Ovary (tissue), 9 donors: Measurements from ENCODE around the gene PAK6. TPM values are rescaled to one million over a fixed set of nuclear protein-coding genes. Genes with fewer than 3 reads are reported as not detected.

Experiments
- DNase-seq, 5 donors: peaks; one replicate each; pipeline ENCODE4 v3.0.0-alpha.2; 2019 to 2020
- H3K27ac ChIP-seq, 2 donors: fragments of 200-600 bp; one replicate each; pipeline versions ENCODE4 v1.5.1 to v1.8.0; 2019 to 2022
- H3K27me3 ChIP-seq: fragments of 200-600 bp; one replicate; pipeline ENCODE4 v1.8.0; 2022
- H3K36me3 ChIP-seq: fragments of 200-600 bp; sonication (generic); one replicate; pipeline ENCODE4 v1.5.1; 2019
- H3K4me1 ChIP-seq: one replicate; pipeline ENCODE4 v1.8.1; 2013; ENCODE audit warnings: mild to moderate bottlenecking, moderate library complexity; ENCODE audit not compliant: insufficient read depth
- H3K4me3 ChIP-seq: fragments of 200-600 bp; sonication (generic); one replicate; pipeline ENCODE4 v1.5.1; 2017
- H3K9me3 ChIP-seq, 2 donors: fragments of 200-600 bp in 1 of 2; sonication (generic) in 1 of 2; one replicate each; pipeline versions ENCODE4 v1.5.1 to v1.8.1; 2013 to 2019; ENCODE audit warnings: mild to moderate bottlenecking in 1 of 2, moderate library complexity in 1 of 2
- CTCF ChIP-seq, 3 donors: fragments of 450-650 bp in 2 of 3; fragments of 200-600 bp in 1 of 3; IDR thresholded peaks; one replicate each; pipeline versions ENCODE4 v1.5.1 to v1.8.0; 2016 to 2022; ENCODE audit warnings: antibody characterized with exemption in 3 of 3, mild to moderate bottlenecking in 1 of 3
- EP300 ChIP-seq: sonication (generic); formaldehyde crosslinking; IDR thresholded peaks from one replicate; pipeline ENCODE4 v1.6.1; 2017; ENCODE audit warnings: antibody characterized with exemption
- POLR2A ChIP-seq: fragments of 450-650 bp; IDR thresholded peaks from one replicate; pipeline ENCODE4 v1.6.1; 2017; ENCODE audit warnings: antibody characterized with exemption, mild to moderate bottlenecking, moderate library complexity
- WGBS, 3 donors: extraction: QIAGEN DNeasy Blood & Tissue Kit in 1 of 3; methylation state at CpG; one replicate each; pipeline versions ENCODE4 v1.1.5 to v1.1.7; 2013 to 2017; 5-methylcytosine and 5-hydroxymethylcytosine counted together
- intact Hi-C, 4 donors: fragments of 100-400 bp; cut with DNase I; formaldehyde crosslinking; loops; one replicate each; pipeline versions ENCODE4 v1.11.0 to v1.15.1; 2022 to 2023
- polyA plus RNA-seq, 2 donors: library from polyadenylated mRNA; stranded (reverse); fragments of 200-250 nt in 1 of 2; fragments of 350-450 nt in 1 of 2; fragmentation: Illumina TruSeq in 1 of 2; extraction: RNeasy Lipid Tissue Mini Kit (QIAGEN cat#74804) in 1 of 2; gene quantifications; one replicate each; pipeline ENCODE4 v1.2.3, GENCODE V29; 2013 to 2014
- total RNA-seq, 7 donors: library from RNA; depleted of rRNA in 2 of 7; stranded (reverse); fragments of >200 nt in 2 of 7; fragmentation: NEBNext Ultra II Directional in 3 of 7; extraction: Animal tissue kit (Norgen Biotek cat#: 25700) in 3 of 7; gene quantifications; one replicate each; pipeline versions ENCODE4 v1.1.0 to v1.2.4, GENCODE V29; 2016 to 2023
- donor health status: DM: no; HTN: no; CAD: no; lungs with moderate emphysema.
- donor health status: DM: no; HTN: no; CAD: no.
- donor health status: Bipolar disorder and iron deficiency.
- donor health status: DM: yes; HTN: yes; CAD: no.
- donor health status: DM: no; HTN: no; CAD: no.
- donor health status: DM: yes; HTN: yes; CAD: no.

PAK6 gene
- total and polyA plus RNA-seq, 9 donors: 0.36 to 6.7 (median 1.5) TPM

- H3K4me3 ChIP-seq: no peak overlapping the region
- peaks cover 9% of the 10 kb centered on the region for H3K4me1 ChIP-seq
- no peak for DNase-seq
- peaks cover 9% of the 10 kb centered on the region for H3K27me3 ChIP-seq
- no peaks in the 10 kb centered on the region for H3K36me3 ChIP-seq
- WGBS, 3 donors: 26 to 35% (median 30%) methylated on average over 31 to 33 of the region's 33 CpGs
- intact Hi-C loops: loop anchor here in 3 of 4 donors (5.0 to 10.0 kb wide), 3 partner anchors 81 to 139 kb away; no protein-coding TSS in a partner anchor
- no peaks in the 10 kb centered on the region for H3K9me3 ChIP-seq
- no peak overlapping the region for H3K27ac ChIP-seq
- TF ChIP-seq CTCF (IDR thresholded peaks at IDR 0.05): no peak
- no peak for TF ChIP-seq POLR2A
- no peak for TF ChIP-seq EP300
These were observed 44.9 kb downstream of the PAK6 start for GRCh38 chr15:40283615-40284300.

- 75 to 84% (median 78%) methylated on average over 4 of the region's 4 CpGs for WGBS, 3 donors
- Histone ChIP-seq H3K27ac (no peak overlapping the region), H3K4me3 (no peak overlapping the region), H3K36me3 (no peaks in the 10 kb centered on the region), H3K4me1 (peaks cover 5% of the 10 kb centered on the region), H3K27me3 (peaks cover 9% of the 10 kb centered on the region), H3K9me3 (no peaks in the 10 kb centered on the region)
- TF ChIP-seq EP300 (no peak), POLR2A (no peak), CTCF (IDR thresholded peaks at IDR 0.05) (no peak)
- intact Hi-C loops: loop anchor here in 1 of 4 donors (10.0 kb wide), 1 partner anchor 80 kb away; no protein-coding TSS in a partner anchor
- DNase-seq: no peak
These were observed 46.3 kb downstream of the PAK6 start for GRCh38 chr15:40285151-40285550.

DNA sequence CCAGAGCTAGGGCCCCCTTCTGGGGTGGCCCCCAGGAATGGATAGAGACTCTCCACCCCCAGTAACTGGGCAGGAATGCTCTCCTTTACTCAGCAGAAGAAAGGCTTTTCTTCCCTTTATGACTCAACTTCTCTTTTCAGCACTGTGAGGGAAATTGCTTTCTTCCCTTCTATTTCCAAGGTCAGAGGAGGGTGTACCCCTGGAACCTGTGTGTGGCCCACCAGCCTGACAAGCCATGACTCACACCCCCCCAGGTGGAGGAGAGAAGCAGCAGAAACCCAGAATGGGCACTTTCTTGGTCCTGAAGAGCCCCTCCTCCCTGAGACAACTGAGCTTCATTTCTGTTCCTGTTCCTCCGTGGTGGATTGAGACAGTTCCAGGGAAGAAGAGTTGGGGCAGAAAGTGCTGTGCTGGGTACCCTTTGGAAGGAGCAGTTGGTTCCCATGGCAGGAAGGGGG, 46.7 kb downstream of the PAK6 start:
- no peak for DNase-seq
- no peaks in the 10 kb centered on the region for H3K36me3 ChIP-seq
- H3K4me1 ChIP-seq: peaks cover 5% of the 10 kb centered on the region
- intact Hi-C loops: loop anchor here in 1 of 4 donors (10.0 kb wide), 1 partner anchor 79 kb away; no protein-coding TSS in a partner anchor
- WGBS, 3 donors: 25 to 58% (median 33%) methylated on average over 1 of the region's 1 CpG
- H3K4me3 ChIP-seq: no peak overlapping the region
- H3K27me3 ChIP-seq: peaks cover 9% of the 10 kb centered on the region
- H3K9me3 ChIP-seq: no peaks in the 10 kb centered on the region
- H3K27ac ChIP-seq: no peak overlapping the region
- no peak for TF ChIP-seq CTCF (IDR thresholded peaks at IDR 0.05)
- TF ChIP-seq EP300: no peak
- no peak for TF ChIP-seq POLR2A

DNA sequence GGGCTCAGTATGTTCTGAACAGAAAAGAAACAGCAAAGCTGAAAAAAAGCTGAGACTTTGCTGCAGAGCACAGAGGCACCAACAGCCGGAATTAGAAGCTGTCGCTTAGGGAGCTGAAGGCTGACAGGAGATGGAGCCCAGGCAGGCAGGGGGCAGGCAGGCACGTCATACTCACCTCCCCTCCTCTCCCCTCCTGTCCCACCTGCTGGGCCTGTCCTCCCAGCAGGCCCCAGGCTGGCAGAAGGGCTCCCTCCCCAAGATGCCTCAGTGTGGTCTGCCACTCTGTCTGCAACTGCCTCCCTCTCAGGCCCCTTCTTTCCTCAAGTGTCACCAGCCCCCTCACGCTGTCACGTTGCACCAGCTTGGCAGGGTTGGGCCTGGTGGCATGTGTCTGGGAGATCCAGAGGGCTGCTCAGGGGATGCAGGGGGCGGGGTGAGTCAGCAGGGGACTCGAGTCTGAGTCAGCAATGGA, 47.2 kb downstream of the PAK6 start:
- DNase-seq: no peak
- H3K4me1 ChIP-seq: peaks cover 8% of the 10 kb centered on the region
- TF ChIP-seq POLR2A (no peak), EP300 (no peak), CTCF (IDR thresholded peaks at IDR 0.05) (no peak)
- H3K27me3 ChIP-seq: peaks cover 8% of the 10 kb centered on the region
- WGBS, 3 donors: 87 to 91% (median 89%) methylated on average over 7 of the region's 7 CpGs
- H3K36me3 ChIP-seq: no peaks in the 10 kb centered on the region
- intact Hi-C loops: loop anchor here in 1 of 4 donors (10.0 kb wide), 1 partner anchor 79 kb away; no protein-coding TSS in a partner anchor
- H3K4me3 ChIP-seq: no peak overlapping the region
- no peak overlapping the region for H3K27ac ChIP-seq
- no peaks in the 10 kb centered on the region for H3K9me3 ChIP-seq
